K562 (cell line): Measurements from ENCODE around the gene LRP1B. TPM values are rescaled to one million over a fixed set of nuclear protein-coding genes. Genes with fewer than 3 reads are reported as not detected.

Source experiments
- ATAC-seq: fragments of 200-7000 bp; cut with Tn5 transposase; 3 replicates; pipeline ENCODE4 v1.9.1; 2020; ENCODE audit warnings: moderate library complexity
- BruUV-seq: library from RNA; stranded (reverse); fragments of 400-500 nt; replicated peaks from 2 replicates; lab custom pipeline; 2021; lab: Mats Ljungman, UMichigan
- CTCF ChIA-PET: fragments of 300-600 bp; formaldehyde crosslinking; extraction: SDS; loops from one replicate; lab custom pipeline; 2021; ENCODE audit warnings: low intra/inter-chr PET ratio; lab: Yijun Ruan, JAX
- POLR2A ChIA-PET: fragments of 300-600, 350-650 bp; sonication (Branson Sonifier 250); formaldehyde crosslinking; extraction: SDS; loops from one replicate; lab custom pipeline; 2021; ENCODE audit warnings: antibody characterized with exemption, inconsistent platforms; lab: Yijun Ruan, JAX
- DNase-seq, 4 experiments: peaks; one replicate each; pipeline versions ENCODE4 v3.0.0 to v3.0.0-alpha.2; 2011 to 2018; ENCODE audit warnings: low spot score in 3 of 4, mixed read lengths in 3 of 4; ENCODE audit errors: extremely low read depth in 1 of 4
- FAIRE-seq: peaks from 2 replicates; lab custom pipeline; 2011; peaks lifted over from hg19 to GRCh38; lab: Jason Lieb, UNC
- H2AFZ ChIP-seq: 2 replicates; pipeline ENCODE4 v1.6.0; 2011; ENCODE audit warnings: low read depth, low read length, control low read depth, inconsistent platforms
- H3K27ac ChIP-seq: fragments of 200-600 bp; 3 replicates; pipeline ENCODE4 v1.8.0; 2011; ENCODE audit warnings: low read depth, mild to moderate bottlenecking, control low read depth, inconsistent platforms, low read length, moderate library complexity, mixed read lengths; ENCODE audit errors: extremely low read depth
- H3K27me3 ChIP-seq, 2 experiments: fragments of 300-600 bp in 1 of 2; 2 replicates in 1 of 2; 3 replicates in 1 of 2; pipeline versions ENCODE4 v1.6.0 to v1.8.0; 2011; ENCODE audit warnings: inconsistent platforms in 2 of 2, low read length in 2 of 2, mild to moderate bottlenecking in 1 of 2, mixed read lengths in 1 of 2, moderate library complexity in 1 of 2; ENCODE audit not compliant: control insufficient read depth in 2 of 2, insufficient read depth in 2 of 2
- H3K36me3 ChIP-seq: fragments of 300-600 bp; 3 replicates; pipeline ENCODE4 v1.8.0; 2011; ENCODE audit warnings: mild to moderate bottlenecking, low read length, inconsistent platforms; ENCODE audit not compliant: control insufficient read depth, insufficient read depth
- H3K4me1 ChIP-seq, 2 experiments: fragments of 200-600 bp in 1 of 2; replicated peaks in 1 of 2; 2 replicates in 1 of 2; 3 replicates in 1 of 2; pipeline versions ENCODE4 v1.5.1 to v1.8.0; 2011; ENCODE audit warnings: inconsistent platforms in 2 of 2, low read length in 2 of 2, mild to moderate bottlenecking in 1 of 2, mixed read lengths in 1 of 2, moderate library complexity in 1 of 2; ENCODE audit not compliant: control insufficient read depth in 2 of 2, insufficient read depth in 2 of 2
- H3K4me2 ChIP-seq: 2 replicates; pipeline ENCODE4 v1.6.1; 2011; ENCODE audit warnings: low read length, control low read depth, inconsistent platforms, mixed read lengths; ENCODE audit not compliant: insufficient read depth
- H3K4me3 ChIP-seq: fragments of 200-600 bp; sonication (generic), shearing (Covaris generic); 2 replicates; pipeline ENCODE4 v1.5.1; 2016; ENCODE audit warnings: control low read depth, inconsistent platforms
- H3K79me2 ChIP-seq: fragments of 200-600 bp; 3 replicates; pipeline ENCODE4 v1.8.0; 2011; ENCODE audit warnings: low read length, inconsistent platforms; ENCODE audit not compliant: control insufficient read depth, insufficient read depth
- H3K9ac ChIP-seq, 2 experiments: 2 replicates each; pipeline versions ENCODE4 v1.6.0 to v1.6.1; 2011; ENCODE audit warnings: low read depth in 2 of 2, low read length in 2 of 2, control low read depth in 1 of 2, inconsistent platforms in 1 of 2, mild to moderate bottlenecking in 1 of 2, mixed read lengths in 1 of 2; ENCODE audit not compliant: insufficient read depth in 1 of 2
- H3K9me1 ChIP-seq: one replicate; pipeline ENCODE4 v1.6.0; 2011; ENCODE audit warnings: inconsistent platforms, mild to moderate bottlenecking, low read length, moderate library complexity; ENCODE audit not compliant: control insufficient read depth, insufficient read depth
- H3K9me3 ChIP-seq: replicated peaks from 2 replicates; pipeline ENCODE4 v1.5.1; 2011; ENCODE audit warnings: low read depth, low read length, inconsistent platforms; ENCODE audit not compliant: control insufficient read depth, insufficient read depth
- H4K20me1 ChIP-seq: replicated peaks from 2 replicates; pipeline ENCODE4 v1.6.1; 2011; ENCODE audit warnings: low read length, inconsistent platforms, mixed read lengths; ENCODE audit not compliant: control insufficient read depth, insufficient read depth
- C11orf30 ChIP-seq: fragments of 450-650 bp; IDR thresholded peaks from 2 replicates; pipeline ENCODE4 v1.6.1; 2016; ENCODE audit warnings: low read depth, mild to moderate bottlenecking
- GMEB1 ChIP-seq: fragments of 250-450 bp; sonication (Bioruptor Pico); IDR thresholded peaks from 2 replicates; pipeline ENCODE4 v1.4.0; 2020; ENCODE audit warnings: mild to moderate bottlenecking
- MAFF ChIP-seq: IDR thresholded peaks from 2 replicates; pipeline ENCODE4 v1.6.1; 2012; ENCODE audit warnings: low read length, improper control_type of control experiment
- MAFG ChIP-seq: fragments of 450-650 bp; conservative IDR thresholded peaks from 2 replicates; pipeline ENCODE4 v1.6.1; 2016; ENCODE audit warnings: missing genetic modification characterization, missing compliant biosample characterization
- MAFK ChIP-seq: IDR thresholded peaks from 2 replicates; pipeline ENCODE4 v1.6.1; 2011; ENCODE audit warnings: low read length, improper control_type of control experiment
- MEF2A ChIP-seq: IDR thresholded peaks from 2 replicates; pipeline ENCODE4 v1.6.1; 2011; ENCODE audit warnings: low read depth, mild to moderate bottlenecking, low read length, moderate library complexity; ENCODE audit not compliant: control insufficient read depth
- RAD51 ChIP-seq: fragments of 450-650 bp; IDR thresholded peaks from 2 replicates; pipeline ENCODE4 v1.7.1; 2016; ENCODE audit warnings: low read depth, mild to moderate bottlenecking, borderline replicate concordance
- SREBF2 ChIP-seq: sonication (generic); formaldehyde crosslinking; IDR thresholded peaks from 2 replicates; pipeline ENCODE4 v1.4.0; 2020; ENCODE audit warnings: mild to moderate bottlenecking, missing genetic modification reagents
- ZNF133 ChIP-seq: fragments of 250-450 bp; sonication (Bioruptor Pico); IDR thresholded peaks from 2 replicates; pipeline ENCODE4 v1.4.0; 2020; ENCODE audit warnings: mild to moderate bottlenecking
- ZNF316 ChIP-seq: fragments of 450-650 bp; IDR thresholded peaks from 2 replicates; pipeline ENCODE4 v1.6.1; 2016
- WGBS: fragments of 100-300 bp; shearing (Covaris generic); methylation state at CpG from one replicate; pipeline ENCODE4 v1.1.6; 2016; ENCODE audit warnings: low coverage, mixed read lengths; ENCODE audit not compliant: insufficient coverage; ENCODE audit errors: missing lambda C conversion rate; 5-methylcytosine and 5-hydroxymethylcytosine counted together
- in situ Hi-C: fragments of 300-500 bp; cut with MboI; formaldehyde crosslinking; loops from 4 replicates; pipeline ENCODE4 v1.15.0; 2018; ENCODE audit warnings: inconsistent platforms, mixed read lengths
- intact Hi-C: fragments of 100-400 bp; cut with micrococcal nuclease; formaldehyde crosslinking; loops from 2 replicates; pipeline ENCODE4 v1.14.2; 2022
- polyA plus RNA-seq, 8 experiments: library from polyadenylated mRNA; depleted of rRNA in 4 of 8; stranded (reverse) in 5 of 8; unstranded in 3 of 8; fragments of >200 nt; fragmentation: Nextera tagmentation in 2 of 8; fragmentation: Illumina TruSeq in 1 of 8; extraction: Ambion mirVana in 2 of 8; extraction: Trizol in 1 of 8; gene quantifications; 2 replicates each; pipeline versions ENCODE4 v1.2.1 to v1.2.3, GENCODE V29; 2011 to 2014; ENCODE audit warnings: inconsistent platforms in 1 of 8, missing spikeins in 1 of 8
- total RNA-seq, 7 experiments: library from RNA; depleted of rRNA in 6 of 7; stranded (reverse); fragments of >200 nt in 6 of 7; fragmentation: Illumina TruSeq in 2 of 7; extraction: Trizol in 2 of 7; gene quantifications; 2 replicates each; pipeline versions ENCODE4 v1.2.1 to v1.2.3, GENCODE V29; 2011 to 2021; ENCODE audit warnings: low replicate concordance in 1 of 7
- TF ChIP-seq, protein P1 (sequence below): sonication (generic); formaldehyde crosslinking; IDR thresholded peaks from 2 replicates; pipeline ENCODE4 v1.9.0; 2022; ENCODE audit warnings: mild to moderate bottlenecking, missing genetic modification reagents

LRP1B gene
- total and polyA plus RNA-seq, 9 of the 15 experiments (the other 6 are each of a cell fraction or from before 2014, with no cell fraction given): not detected

- TF ChIP-seq GMEB1 (CRISPR knock-in tag): no peak
- TF ChIP-seq, protein P1, sequence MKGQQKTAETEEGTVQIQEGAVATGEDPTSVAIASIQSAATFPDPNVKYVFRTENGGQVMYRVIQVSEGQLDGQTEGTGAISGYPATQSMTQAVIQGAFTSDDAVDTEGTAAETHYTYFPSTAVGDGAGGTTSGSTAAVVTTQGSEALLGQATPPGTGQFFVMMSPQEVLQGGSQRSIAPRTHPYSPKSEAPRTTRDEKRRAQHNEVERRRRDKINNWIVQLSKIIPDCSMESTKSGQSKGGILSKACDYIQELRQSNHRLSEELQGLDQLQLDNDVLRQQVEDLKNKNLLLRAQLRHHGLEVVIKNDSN (CRISPR knock-in tag): no peak
- TF ChIP-seq SREBF2 (CRISPR knock-in tag): no peak
- no peak for TF ChIP-seq ZNF133 (CRISPR knock-in tag)
Measured at GRCh38 chr2:140457483-140457882, 1673.3 kb downstream of the LRP1B start (continued).

DNA sequence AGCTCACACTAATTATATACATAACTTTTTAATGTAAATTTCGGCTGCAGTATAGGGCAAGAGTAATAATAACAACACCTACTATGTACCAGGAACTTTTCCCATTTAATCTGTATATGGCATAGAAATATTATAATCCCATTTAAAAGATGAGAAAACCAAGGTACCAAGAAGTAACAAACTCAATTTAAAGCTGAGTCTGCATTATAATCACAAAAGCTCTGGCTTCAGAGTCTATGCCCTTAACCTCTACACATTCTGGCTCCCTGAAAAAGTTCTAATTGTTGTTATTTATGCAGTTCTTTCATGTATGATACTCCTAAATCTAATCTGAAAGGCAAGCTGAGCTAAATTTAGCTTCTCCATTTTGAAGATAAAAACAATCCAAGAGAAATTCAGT lies 1675.5 kb downstream of the LRP1B start:
- no peaks in the 10 kb centered on the region for H3K9me1 ChIP-seq
- no peaks in the 10 kb centered on the region for H3K79me2 ChIP-seq
- FAIRE-seq (no peak), ATAC-seq (no peak), DNase-seq (no peak)
- WGBS: 0% methylated on average over 1 of the region's 1 CpG
- POLR2A ChIA-PET: no interaction called here
- H2AFZ ChIP-seq: no peak overlapping the region
- no peaks in the 10 kb centered on the region for H3K36me3 ChIP-seq
- intact Hi-C loops: no loop called here
- H3K4me3 ChIP-seq: no peak overlapping the region
- no peak overlapping the region for H3K27ac ChIP-seq
- H3K27me3 ChIP-seq: no peaks in the 10 kb centered on the region
- no peaks in the 10 kb centered on the region for H4K20me1 ChIP-seq
- TF ChIP-seq RAD51 (no peak), MAFF (0 out of 2 replicates have a peak, but pooled peaks have one; percentile 25), MAFG (tag) (0 out of 2 replicates have a peak, but pooled peaks have one; percentile 21), ZNF316 (peak; percentile 14; the same call in 1 of the 2 replicates), MAFK (peak; percentile 19; the same call in 1 of the 2 replicates), C11orf30 (peak; percentile 14; the same call in 1 of the 2 replicates), MEF2A (no peak)
- TF ChIP-seq, all 486 proteins: peak for 5
- Histone ChIP-seq H3K4me2 (no peak overlapping the region), H3K9ac (no peak overlapping the region), H3K9me3 (no peaks in the 10 kb centered on the region), H3K4me1 (no peaks in the 10 kb centered on the region)
- in situ Hi-C loops: no loop called here
- no TSS peak for BruUV-seq
- CTCF ChIA-PET: no interaction called here
